K562 (cell line): Measurements from ENCODE around the gene CRKL. TPM values are rescaled to one million over a fixed set of nuclear protein-coding genes. Genes with fewer than 3 reads are reported as not detected.

Experiments used
- CHD4 ChIP-seq: fragments of 200-600 bp; sonication (generic); IDR thresholded peaks from 3 replicates; pipeline ENCODE4 v1.6.1; 2012; ENCODE audit warnings: low read depth, mild to moderate bottlenecking, mixed read lengths, low read length, inconsistent platforms; ENCODE audit not compliant: insufficient read depth, insufficient replicate concordance, poor library complexity, severe bottlenecking
- ELK3 ChIP-seq: fragments of 450-650 bp; formaldehyde crosslinking; IDR thresholded peaks from 2 replicates; pipeline ENCODE4 v1.4.0; 2020; ENCODE audit warnings: mild to moderate bottlenecking
- KLF1 ChIP-seq: fragments of 450-650 bp; IDR thresholded peaks from 2 replicates; pipeline ENCODE4 v1.6.1; 2016; ENCODE audit warnings: missing genetic modification characterization, missing compliant biosample characterization
- KLF13 ChIP-seq: fragments of 450-650 bp; IDR thresholded peaks from 2 replicates; pipeline ENCODE4 v1.6.1; 2016; ENCODE audit warnings: missing genetic modification characterization, low read depth, mild to moderate bottlenecking, missing compliant biosample characterization, moderate library complexity, borderline replicate concordance
- LEF1 ChIP-seq: fragments of 450-650 bp; IDR thresholded peaks from 2 replicates; pipeline ENCODE4 v1.6.1; 2016; ENCODE audit warnings: mild to moderate bottlenecking
- RB1 ChIP-seq: fragments of 450-650 bp; IDR thresholded peaks from 2 replicates; pipeline ENCODE4 v1.6.1; 2017; ENCODE audit warnings: low read depth, mild to moderate bottlenecking
- SIRT6 ChIP-seq: IDR thresholded peaks from one replicate; pipeline ENCODE4 v1.6.1; 2012; ENCODE audit warnings: low read depth, mild to moderate bottlenecking, control low read depth, inconsistent platforms, low read length, moderate library complexity
- SOX6 ChIP-seq: fragments of 450-650 bp; IDR thresholded peaks from 2 replicates; pipeline ENCODE4 v1.6.1; 2014; ENCODE audit warnings: mild to moderate bottlenecking
- SREBF2 ChIP-seq: sonication (generic); formaldehyde crosslinking; IDR thresholded peaks from 2 replicates; pipeline ENCODE4 v1.4.0; 2020; ENCODE audit warnings: mild to moderate bottlenecking, missing genetic modification reagents
- SRF ChIP-seq, 2 experiments: fragments of 250-450, 450-650 bp in 1 of 2; sonication (Bioruptor Pico) in 1 of 2; sonication (generic) in 1 of 2; formaldehyde crosslinking; IDR thresholded peaks; 2 replicates each; pipeline versions ENCODE4 v1.5.0 to v1.5.1; 2020 to 2022; ENCODE audit warnings: mild to moderate bottlenecking in 1 of 2, missing genetic modification reagents in 1 of 2
- ZFP30 ChIP-seq: fragments of 250-450 bp; sonication (Bioruptor Pico); IDR thresholded peaks from 2 replicates; pipeline ENCODE4 v1.8.0; 2022; ENCODE audit warnings: moderate library complexity, mild to moderate bottlenecking, inconsistent platforms, borderline replicate concordance
- ZNF395 ChIP-seq: fragments of 200-800 bp; sonication (Bioruptor generic); IDR thresholded peaks from 2 replicates; pipeline ENCODE4 v1.6.1; 2017; ENCODE audit warnings: missing genetic modification characterization, missing compliant biosample characterization
- ZNF507 ChIP-seq: conservative IDR thresholded peaks from 2 replicates; pipeline ENCODE4 v1.6.1; 2017; ENCODE audit warnings: missing genetic modification characterization, missing compliant biosample characterization
- ZNF584 ChIP-seq: fragments of 200-800 bp; sonication (Bioruptor generic); IDR thresholded peaks from 2 replicates; pipeline ENCODE4 v1.6.1; 2016; ENCODE audit warnings: low read depth, mild to moderate bottlenecking, missing genetic modification characterization, missing compliant biosample characterization
- ZNF589 ChIP-seq: fragments of 200-800 bp; sonication (Bioruptor generic); IDR thresholded peaks from 2 replicates; pipeline ENCODE4 v1.6.1; 2016; ENCODE audit warnings: low read depth, missing genetic modification characterization, missing compliant biosample characterization
- polyA plus RNA-seq, 8 experiments: library from polyadenylated mRNA; depleted of rRNA in 4 of 8; stranded (reverse) in 5 of 8; unstranded in 3 of 8; fragments of >200 nt; fragmentation: Nextera tagmentation in 2 of 8; fragmentation: Illumina TruSeq in 1 of 8; extraction: Ambion mirVana in 2 of 8; extraction: Trizol in 1 of 8; gene quantifications; 2 replicates each; pipeline versions ENCODE4 v1.2.1 to v1.2.3, GENCODE V29; 2011 to 2014; ENCODE audit warnings: inconsistent platforms in 1 of 8, missing spikeins in 1 of 8
- total RNA-seq, 7 experiments: library from RNA; depleted of rRNA in 6 of 7; stranded (reverse); fragments of >200 nt in 6 of 7; fragmentation: Illumina TruSeq in 2 of 7; extraction: Trizol in 2 of 7; gene quantifications; 2 replicates each; pipeline versions ENCODE4 v1.2.1 to v1.2.3, GENCODE V29; 2011 to 2021; ENCODE audit warnings: low replicate concordance in 1 of 7
- TF ChIP-seq, protein P1 (sequence below), 2 experiments: fragments of 450-650 bp in 1 of 2; IDR thresholded peaks; 2 replicates each; pipeline ENCODE4 v1.6.1; 2011 to 2017; ENCODE audit warnings: low read depth in 2 of 2, antibody characterized with exemption in 1 of 2, borderline replicate concordance in 1 of 2, low read length in 1 of 2, mild to moderate bottlenecking in 1 of 2, mixed read lengths in 1 of 2; ENCODE audit not compliant: control insufficient read depth in 1 of 2

Gene CRKL
- total and polyA plus RNA-seq, 9 of the 15 experiments (the other 6 are each of a cell fraction or from before 2014, with no cell fraction given) = 100 to 263 (median 124) TPM

- no peak for TF ChIP-seq ZNF584 (CRISPR knock-in tag)
- TF ChIP-seq SRF (CRISPR knock-in tag; IDR thresholded peaks at IDR 0.05) = 0 out of 4 replicates have a peak, but pooled peaks of 1 of the 2 experiments have one; percentile 18
- no peak for TF ChIP-seq RB1
- no peak for TF ChIP-seq LEF1
- TF ChIP-seq, protein P1, sequence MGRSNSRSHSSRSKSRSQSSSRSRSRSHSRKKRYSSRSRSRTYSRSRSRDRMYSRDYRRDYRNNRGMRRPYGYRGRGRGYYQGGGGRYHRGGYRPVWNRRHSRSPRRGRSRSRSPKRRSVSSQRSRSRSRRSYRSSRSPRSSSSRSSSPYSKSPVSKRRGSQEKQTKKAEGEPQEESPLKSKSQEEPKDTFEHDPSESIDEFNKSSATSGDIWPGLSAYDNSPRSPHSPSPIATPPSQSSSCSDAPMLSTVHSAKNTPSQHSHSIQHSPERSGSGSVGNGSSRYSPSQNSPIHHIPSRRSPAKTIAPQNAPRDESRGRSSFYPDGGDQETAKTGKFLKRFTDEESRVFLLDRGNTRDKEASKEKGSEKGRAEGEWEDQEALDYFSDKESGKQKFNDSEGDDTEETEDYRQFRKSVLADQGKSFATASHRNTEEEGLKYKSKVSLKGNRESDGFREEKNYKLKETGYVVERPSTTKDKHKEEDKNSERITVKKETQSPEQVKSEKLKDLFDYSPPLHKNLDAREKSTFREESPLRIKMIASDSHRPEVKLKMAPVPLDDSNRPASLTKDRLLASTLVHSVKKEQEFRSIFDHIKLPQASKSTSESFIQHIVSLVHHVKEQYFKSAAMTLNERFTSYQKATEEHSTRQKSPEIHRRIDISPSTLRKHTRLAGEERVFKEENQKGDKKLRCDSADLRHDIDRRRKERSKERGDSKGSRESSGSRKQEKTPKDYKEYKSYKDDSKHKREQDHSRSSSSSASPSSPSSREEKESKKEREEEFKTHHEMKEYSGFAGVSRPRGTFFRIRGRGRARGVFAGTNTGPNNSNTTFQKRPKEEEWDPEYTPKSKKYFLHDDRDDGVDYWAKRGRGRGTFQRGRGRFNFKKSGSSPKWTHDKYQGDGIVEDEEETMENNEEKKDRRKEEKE (IDR thresholded peaks at IDR 0.05; ENCODE audit: borderline replicate concordance in 1 of 2, control insufficient read depth in 1 of 2, low read depth in 2 of 2, low read length in 1 of 2) = no peak
- TF ChIP-seq ZNF395 = no peak
- no peak for TF ChIP-seq CHD4
- TF ChIP-seq ZNF507 (tag) = no peak
- no peak for TF ChIP-seq KLF13 (tag)
- no peak for TF ChIP-seq ELK3 (CRISPR knock-in tag)
- no peak for TF ChIP-seq ZFP30 (CRISPR knock-in tag)
- no peak for TF ChIP-seq SREBF2 (CRISPR knock-in tag)
- TF ChIP-seq SOX6 = no peak
- no peak for TF ChIP-seq SIRT6
- no peak for TF ChIP-seq ZNF589 (CRISPR knock-in tag)
- TF ChIP-seq KLF1 (tag) = peak; percentile 36; the same call in 1 of the 2 replicates
Observed at GRCh38 chr22:20937794-20938671, 20.8 kb downstream of the CRKL start (continued).
